ENCODE measurements around the gene SRBD1.

Gene SRBD1

GRCh38 chr2:45545943-45546342 lies 65.1 kb downstream of the SRBD1 start:
- no peak for DNase-seq (ENCODE audit: low read depth)

DNA sequence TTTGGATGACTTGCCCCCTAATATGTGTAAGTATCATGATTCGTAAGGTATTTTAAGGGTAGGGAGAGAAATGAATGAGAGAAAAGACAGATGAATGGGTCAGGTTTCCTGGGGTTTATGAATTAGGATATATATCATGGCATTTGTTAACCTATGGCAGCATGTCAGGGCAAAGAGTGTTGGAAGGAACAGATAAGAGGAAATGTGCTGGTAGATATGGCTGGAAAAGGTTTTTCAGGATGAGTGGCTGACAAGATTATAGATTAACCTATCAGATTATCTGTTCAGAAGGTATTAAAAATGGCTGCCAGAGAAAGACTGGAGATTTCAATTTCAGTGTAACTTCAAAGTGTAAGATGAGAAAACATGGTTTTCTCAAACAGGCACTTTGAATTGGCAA lies 67.8 kb downstream of the SRBD1 start:
- DNase-seq (ENCODE audit: low read depth) = no peak

- no peak for DNase-seq (ENCODE audit: low read depth)
Observed at GRCh38 chr2:45542013-45542412, 69.1 kb downstream of the SRBD1 start.

- DNase-seq (ENCODE audit: low read depth) = no peak
Observed at GRCh38 chr2:45541450-45541849, 69.6 kb downstream of the SRBD1 start.

DNA sequence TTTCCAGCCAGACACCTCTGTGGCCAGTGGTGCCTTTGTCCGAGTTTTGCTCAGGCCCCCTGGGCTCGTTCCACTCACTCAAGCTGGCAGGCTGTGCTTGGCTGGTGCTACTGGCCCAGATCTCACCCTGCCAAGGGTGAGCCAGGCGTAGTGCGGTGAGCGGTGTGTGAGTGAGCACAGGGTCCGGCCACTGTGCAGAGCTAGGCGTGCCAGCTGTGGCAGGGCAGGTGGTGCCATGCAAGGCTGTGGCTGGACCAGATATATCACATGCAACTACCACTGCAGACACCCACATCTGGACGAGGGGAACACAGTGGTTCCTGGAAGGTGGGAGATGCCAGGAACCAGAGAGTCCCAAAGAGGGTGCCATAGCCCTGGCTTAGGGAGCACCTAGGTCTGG lies 70.1 kb downstream of the SRBD1 start:
- no peak for DNase-seq (ENCODE audit: low read depth)

GRCh38 chr2:45533771-45534170 lies 77.3 kb downstream of the SRBD1 start:
- peak; percentile 39 for DNase-seq (ENCODE audit: low read depth)

DNA sequence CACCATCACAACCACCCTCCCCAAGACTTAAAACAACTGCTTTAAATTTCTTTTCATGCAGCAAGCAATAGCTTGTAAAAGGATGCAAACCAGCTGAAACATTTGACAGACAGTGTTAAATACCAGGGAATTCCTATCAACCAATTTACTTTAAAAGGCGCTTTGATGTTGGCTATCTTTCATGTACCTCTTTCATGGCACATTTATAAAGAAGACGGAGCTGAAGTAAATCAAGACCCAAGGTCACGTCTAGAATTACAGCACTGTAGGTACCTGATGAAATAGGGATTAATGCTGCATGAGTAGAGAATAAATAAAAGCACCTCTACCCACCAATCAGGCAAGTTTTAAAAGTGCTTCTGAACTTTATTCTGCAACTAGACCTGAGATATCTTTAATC lies 78.9 kb downstream of the SRBD1 start:
- DNase-seq (ENCODE audit: low read depth) = no peak

DNA sequence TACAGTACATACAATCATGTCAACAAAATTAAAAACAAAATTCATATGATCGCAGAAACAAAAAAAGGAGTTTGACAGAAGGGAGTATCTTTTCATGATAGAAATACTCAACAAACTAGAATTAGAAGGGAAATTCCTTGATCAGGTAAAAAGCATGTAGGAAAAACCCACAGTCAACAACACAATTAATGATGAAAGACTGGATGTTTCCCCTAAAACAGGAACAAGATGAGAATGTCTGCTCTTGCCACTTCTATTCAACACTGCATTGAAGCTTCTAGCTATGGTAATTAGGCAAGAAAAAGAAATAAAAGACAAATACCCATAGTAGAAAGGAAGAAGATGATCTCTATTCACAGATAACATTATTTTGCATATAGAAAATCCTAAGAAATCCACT lies 87.1 kb downstream of the SRBD1 start:
- no peak for DNase-seq (ENCODE audit: low read depth)

DNA sequence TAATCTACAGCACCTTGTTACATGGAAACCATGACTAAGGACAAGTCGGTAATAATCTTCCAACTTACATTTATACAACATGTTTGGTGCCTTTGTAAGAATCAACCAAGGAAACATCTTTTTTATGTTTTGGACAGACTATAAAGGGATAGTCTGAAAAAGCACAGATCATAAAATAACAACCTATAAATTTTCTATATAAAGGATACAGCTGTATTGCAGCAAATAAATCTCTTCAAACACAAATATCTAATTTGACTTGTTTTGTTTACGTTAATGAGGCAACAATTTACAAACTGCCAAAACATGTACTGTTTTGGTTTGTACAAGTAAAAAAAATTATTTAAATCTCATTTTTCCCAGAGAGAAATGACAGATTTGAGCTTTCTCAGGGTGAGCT lies 92.5 kb downstream of the SRBD1 start:
- no peak for DNase-seq (ENCODE audit: low read depth)

GRCh38 chr2:45510701-45511420 lies 100.2 kb downstream of the SRBD1 start:
- no peak for DNase-seq (ENCODE audit: low read depth)

- no peak for DNase-seq (ENCODE audit: low read depth)
Observed at GRCh38 chr2:45506756-45507155, 104.3 kb downstream of the SRBD1 start.

- DNase-seq (ENCODE audit: low read depth) = no peak
Observed at GRCh38 chr2:45505138-45505537, 105.9 kb downstream of the SRBD1 start.

GRCh38 chr2:45498661-45499550 lies 112.2 kb downstream of the SRBD1 start:
- DNase-seq (ENCODE audit: low read depth) = no peak

GRCh38 chr2:45497355-45497754 lies 113.7 kb downstream of the SRBD1 start:
- DNase-seq (ENCODE audit: low read depth) = peak; percentile 22

DNA sequence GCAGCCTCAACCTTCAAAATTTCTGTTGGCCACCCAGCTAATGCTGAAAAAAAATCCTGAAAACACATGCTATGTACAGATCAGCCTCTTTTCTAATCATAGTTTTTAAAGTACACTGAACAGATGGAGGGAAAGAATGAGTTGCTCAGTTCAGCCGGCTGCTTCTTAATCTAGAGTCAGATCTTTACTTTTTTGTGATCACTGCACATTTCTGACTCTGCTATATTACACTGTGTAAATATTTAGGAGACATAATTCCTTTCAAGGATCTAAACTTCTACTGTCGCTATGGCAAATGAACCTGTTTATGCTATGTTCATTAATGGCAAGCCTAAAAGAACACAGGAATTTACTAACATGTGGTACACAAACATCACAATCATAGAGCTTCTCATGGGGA lies 114.2 kb downstream of the SRBD1 start:
- no peak for DNase-seq (ENCODE audit: low read depth)

- DNase-seq (ENCODE audit: low read depth) = no peak
Observed at GRCh38 chr2:45494978-45495293, 116.1 kb downstream of the SRBD1 start.

DNA sequence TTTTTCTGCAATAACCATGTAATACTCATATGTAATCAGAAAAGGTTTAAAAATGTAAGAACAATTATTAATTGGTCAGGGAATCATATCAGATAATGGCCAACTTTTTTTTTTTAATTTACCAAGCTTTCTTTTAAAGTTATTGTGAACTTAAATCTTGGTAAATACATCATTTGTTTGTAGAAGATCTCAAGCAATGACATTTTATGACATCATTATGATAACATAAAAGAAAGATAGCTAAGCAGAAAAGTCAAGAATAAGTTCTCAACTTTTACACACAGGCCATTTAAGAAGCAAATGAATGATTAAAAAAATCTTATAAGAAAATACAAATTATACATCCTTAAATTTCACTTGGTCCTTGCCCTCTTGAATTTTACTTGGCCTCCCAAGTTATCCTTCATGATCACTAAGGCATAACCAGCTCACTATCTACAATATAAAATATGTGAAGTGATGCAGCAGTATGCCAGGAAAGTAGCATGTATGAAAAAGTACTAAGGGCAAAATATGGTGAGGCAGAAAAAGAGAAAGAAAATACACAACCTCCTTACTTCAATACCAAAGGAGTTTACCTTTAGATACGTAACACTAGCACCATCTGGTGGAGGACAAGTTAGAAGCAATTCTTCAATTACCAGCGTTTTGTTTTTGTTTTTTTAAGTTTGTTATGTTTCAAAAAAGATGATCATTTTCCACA lies 116.6 kb downstream of the SRBD1 start:
- peak; percentile 71 for DNase-seq (ENCODE audit: low read depth)

GRCh38 chr2:45484965-45485364 lies 126.1 kb downstream of the SRBD1 start:
- DNase-seq (ENCODE audit: low read depth) = no peak

DNA sequence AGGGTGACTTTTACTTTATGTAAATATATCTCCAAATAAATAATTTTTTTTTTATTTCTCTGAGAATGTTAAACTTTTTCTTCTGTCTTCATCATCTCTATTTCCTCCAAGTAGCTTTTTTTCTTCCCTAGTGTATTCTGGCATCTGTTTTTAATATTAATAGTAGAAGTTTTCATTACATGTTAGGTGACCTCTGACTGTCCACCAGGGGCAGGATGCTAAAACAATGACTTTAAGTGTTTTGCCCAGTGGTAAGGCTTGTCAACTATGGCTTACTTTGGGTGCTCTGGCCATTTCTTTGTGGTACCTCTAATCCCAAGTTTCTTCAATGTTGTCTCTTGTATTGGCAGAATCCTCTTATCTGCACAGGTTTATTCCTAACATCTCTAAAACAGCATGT lies 127.1 kb downstream of the SRBD1 start:
- peak; percentile 36 for DNase-seq (ENCODE audit: low read depth)

DNA sequence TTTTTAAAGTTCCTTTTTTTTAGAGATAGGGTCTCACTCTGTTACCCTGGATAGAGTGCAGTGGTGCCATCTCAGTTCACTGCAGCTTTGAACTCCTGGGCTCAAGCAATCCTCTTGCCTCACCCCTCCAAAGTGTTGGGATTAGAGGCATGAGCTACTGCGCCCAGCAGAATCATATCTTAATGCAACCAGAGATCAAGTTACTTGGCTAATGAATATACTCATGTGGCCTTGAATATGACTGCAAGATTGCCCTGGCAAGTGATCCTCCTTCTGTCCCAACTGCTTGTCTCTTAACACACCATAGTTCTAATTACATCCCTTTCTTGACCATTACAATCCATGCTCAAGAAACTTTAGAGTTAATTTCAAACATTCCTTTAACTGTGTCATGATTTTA lies 133.5 kb downstream of the SRBD1 start:
- no peak for DNase-seq (ENCODE audit: low read depth)

GRCh38 chr2:45470531-45470930 lies 140.5 kb downstream of the SRBD1 start:
- DNase-seq (ENCODE audit: low read depth) = peak; percentile 7

DNA sequence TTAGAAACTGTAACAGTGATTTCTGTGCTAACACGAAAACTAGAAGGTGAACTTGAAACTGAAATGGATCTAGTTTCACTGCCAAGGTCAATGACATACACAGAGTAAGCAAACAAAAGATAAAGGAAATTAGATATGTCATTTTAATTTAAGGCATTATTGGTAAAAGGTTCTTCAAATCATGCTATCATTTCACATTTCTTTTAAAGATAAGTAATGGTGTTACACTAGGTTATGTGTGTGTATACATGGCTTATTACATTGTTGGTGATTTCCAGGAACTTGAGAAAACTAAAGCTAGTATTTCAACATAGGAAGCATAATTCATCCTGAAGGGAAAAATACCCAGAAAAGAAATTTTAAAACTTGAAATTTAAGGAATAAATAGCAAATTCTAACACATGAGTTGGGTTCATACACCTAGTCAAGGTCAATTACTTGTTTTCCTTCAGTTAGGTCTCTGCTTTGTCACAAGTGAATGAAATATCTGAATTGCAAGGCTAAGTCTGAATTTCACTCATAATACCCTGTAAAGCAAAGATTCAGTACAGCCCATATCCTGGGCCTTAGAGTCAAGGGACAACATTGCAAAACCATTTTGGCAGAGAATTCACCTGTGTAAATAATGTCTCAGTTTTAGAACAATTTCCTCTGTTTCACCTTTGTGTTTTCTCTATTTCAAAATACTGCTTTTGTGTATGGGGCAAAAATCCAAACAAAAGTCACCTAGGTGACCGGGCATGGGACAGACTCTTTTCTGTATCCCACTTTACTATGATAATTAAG lies 141.6 kb downstream of the SRBD1 start:
- no peak for DNase-seq (ENCODE audit: low read depth)

All from EH (cell line).